GM21723 (cell line): Measurements from ENCODE around the gene GDPD5.

ENCODE experiments used
- ATAC-seq: cut with Tn5 transposase; IDR thresholded peaks from one replicate; pipeline ENCODE4 v1.9.1; 2021; ENCODE audit warnings: mild to moderate bottlenecking, moderate library complexity; ENCODE audit not compliant: unreplicated experiment

GDPD5 gene

GRCh38 chr11:75495749-75496304 is 29.9 kb downstream of the GDPD5 start:
- ATAC-seq: no peak

DNA sequence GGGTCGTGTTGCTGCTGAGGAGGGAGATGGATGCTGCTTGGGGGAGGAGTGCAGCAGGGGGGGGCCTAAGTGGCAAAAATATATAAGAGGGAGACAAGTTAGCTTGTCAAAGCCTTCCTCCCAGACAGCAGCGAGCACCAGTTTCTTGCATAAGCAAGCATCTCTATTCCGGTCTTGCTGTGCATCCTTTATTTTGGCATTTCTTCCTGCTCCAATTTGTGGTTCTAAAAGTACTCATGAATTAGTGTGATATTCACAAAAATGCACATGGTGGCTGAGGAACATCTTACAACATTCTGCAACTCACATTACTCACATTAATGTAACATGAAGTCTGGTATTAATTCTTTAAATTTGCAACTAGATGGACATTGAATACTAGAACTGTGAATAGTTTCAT is 32.1 kb downstream of the GDPD5 start:
- ATAC-seq: no peak

- peak; percentile 72 for ATAC-seq
These were observed 33.4 kb downstream of the GDPD5 start for GRCh38 chr11:75492181-75492820.

GRCh38 chr11:75491465-75491864 is 34.3 kb downstream of the GDPD5 start:
- no peak for ATAC-seq

- no peak for ATAC-seq
These were observed 35.2 kb downstream of the GDPD5 start for GRCh38 chr11:75490221-75491181.

DNA sequence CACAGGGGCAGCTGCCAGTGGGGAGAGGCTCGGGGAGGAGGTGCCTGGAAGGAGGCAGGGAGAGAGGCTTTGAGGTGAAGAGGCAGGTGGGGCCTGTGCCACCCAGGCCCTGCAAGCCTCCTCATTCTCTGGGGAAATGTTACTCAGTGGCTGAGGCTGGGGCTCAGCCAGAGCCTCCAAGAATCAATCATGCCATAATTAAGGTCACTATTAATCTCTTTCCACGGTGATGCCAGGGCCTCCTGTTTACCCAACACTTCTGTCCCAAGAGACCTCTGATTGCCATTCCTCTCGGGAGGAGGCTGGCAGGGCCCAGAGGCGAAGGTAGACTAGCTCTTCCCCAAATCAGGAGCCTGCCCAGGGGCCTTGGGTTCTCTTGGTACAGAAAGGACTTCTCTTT is 38.4 kb downstream of the GDPD5 start:
- no peak for ATAC-seq

- no peak for ATAC-seq
These were observed 40.0 kb downstream of the GDPD5 start for GRCh38 chr11:75485742-75486141.

- no peak for ATAC-seq
These were observed 42.7 kb downstream of the GDPD5 start for GRCh38 chr11:75482931-75483469.

GRCh38 chr11:75481922-75482606 is 43.7 kb downstream of the GDPD5 start:
- no peak for ATAC-seq

GRCh38 chr11:75481223-75481921 is 44.4 kb downstream of the GDPD5 start:
- ATAC-seq: no peak

DNA sequence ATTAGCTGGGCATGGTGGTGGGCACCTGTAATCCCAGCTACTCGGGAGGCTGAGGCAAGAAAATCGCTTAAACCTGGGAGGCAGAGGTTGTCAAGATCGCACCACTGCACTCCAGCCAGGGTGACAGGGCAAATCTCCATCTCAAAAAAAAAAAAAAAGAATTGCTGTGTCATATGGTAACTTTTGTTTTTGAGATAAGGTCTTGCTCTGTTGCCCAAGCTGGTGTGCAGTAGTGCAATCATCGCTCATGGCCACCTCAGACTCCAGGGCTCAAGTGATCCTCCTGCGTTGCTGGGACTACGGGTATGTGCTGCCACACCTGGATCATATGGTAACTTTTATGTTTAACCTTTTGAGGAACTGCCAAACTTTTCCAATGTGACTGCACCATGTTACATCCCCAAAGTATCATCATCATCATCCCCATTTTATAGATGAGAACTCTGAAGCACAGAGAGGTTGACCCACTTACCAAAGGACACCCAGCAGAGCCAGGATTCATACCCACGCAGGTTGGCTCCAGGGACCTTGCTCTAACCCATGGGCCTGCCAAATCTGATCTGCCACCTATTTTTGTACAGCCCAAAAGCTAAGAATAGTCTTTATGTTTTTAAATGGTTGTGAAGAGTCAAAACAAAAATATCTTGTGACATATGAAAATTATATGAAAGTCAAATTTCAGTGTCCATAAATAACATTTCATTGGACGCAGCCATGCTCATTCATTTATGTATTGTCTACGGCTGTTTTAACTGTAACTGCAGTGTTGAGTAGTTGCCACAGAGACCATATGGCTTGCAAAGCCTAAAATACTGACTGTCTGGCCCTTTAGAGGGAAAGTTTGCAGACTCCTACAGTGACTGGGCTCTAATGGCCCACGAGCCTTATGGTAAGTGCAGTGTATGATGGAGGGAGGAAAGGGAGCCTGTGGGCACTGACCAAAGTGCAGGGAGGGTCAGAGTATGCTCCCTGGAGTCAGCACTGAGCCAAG is 45.3 kb downstream of the GDPD5 start:
- ATAC-seq: no peak

- ATAC-seq: no peak
These were observed 46.1 kb downstream of the GDPD5 start for GRCh38 chr11:75479597-75480145.

GRCh38 chr11:75478783-75479596 is 46.8 kb downstream of the GDPD5 start:
- no peak for ATAC-seq

DNA sequence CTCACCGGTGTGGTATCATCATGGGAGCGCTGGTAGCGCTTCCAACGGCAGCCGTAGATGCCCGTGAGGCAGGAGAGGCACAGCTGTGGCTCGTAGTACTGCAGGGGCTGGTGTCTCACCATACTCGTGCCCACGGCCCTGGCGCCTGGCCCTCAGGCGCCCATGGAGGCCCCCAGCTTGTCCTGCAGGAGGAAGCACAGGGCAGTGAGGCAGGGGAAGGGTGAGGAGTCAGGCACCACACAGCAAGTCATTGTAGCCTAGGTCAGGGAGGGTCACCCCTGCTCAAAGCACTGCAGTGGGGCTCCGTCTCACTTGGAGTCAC is 48.2 kb downstream of the GDPD5 start:
- no peak for ATAC-seq

DNA sequence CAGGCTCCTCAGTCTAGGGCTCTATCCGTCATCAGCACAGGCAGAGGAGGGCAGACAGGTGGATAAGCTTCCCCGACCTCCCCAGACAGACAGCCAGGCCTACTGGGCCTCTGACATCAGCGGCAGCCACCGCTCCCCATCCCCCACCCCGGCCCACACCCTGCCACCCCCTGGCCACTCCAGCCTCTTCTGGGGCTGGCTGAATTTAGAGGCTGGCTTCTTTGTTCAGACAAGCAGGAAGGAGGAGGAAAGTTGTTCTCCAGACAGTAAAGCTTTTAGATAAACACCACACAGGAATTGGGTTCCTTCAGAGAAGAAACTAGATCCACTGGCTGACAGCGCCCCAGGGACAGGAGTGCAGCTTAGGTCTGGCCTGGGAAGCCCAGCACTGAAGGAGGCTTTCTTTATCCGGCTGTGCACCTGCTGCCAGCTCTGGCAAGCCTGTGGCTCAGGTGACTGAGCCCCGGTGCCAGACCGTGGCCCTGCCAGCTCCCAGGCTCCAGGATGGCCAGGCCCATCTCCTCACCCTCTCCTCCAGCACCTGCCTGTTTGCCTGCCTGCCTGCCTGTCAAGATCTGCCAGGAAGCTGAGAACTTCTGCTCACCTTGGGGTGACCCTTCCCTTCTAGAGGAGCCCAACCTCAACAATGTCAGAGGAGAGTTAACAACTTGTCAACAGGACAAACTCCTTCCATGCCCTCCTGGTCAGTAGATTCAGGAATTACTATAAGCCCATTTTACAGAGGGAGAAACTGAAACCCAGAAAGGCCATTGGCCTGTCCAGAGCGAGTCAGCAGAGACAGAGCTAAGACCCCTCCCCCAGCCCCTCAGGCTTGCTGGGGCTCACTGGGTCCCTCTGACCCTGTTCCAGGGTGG is 48.8 kb downstream of the GDPD5 start:
- no peak for ATAC-seq

GRCh38 chr11:75475767-75476650 is 49.7 kb downstream of the GDPD5 start:
- ATAC-seq: no peak
